ENCODE measurements around the gene TRIM52.

- TF ChIP-seq EP300 (IDR thresholded peaks at IDR 0.05; ENCODE audit: borderline replicate concordance in 1 of 2, low read depth in 1 of 2, low read length in 1 of 2) (no peak), POLR2AphosphoS5 (IDR thresholded peaks at IDR 0.05; ENCODE audit: low read depth, low read length) (peak; percentile 76), TAF1 (IDR thresholded peaks at IDR 0.05; ENCODE audit: borderline replicate concordance, low read depth, low read length) (peak; percentile 96), CTCF (IDR thresholded peaks at IDR 0.05) (no peak), EZH2phosphoT487 (IDR thresholded peaks at IDR 0.05; ENCODE audit: borderline replicate concordance, low read depth) (no peak)
- TF ChIP-seq, protein P1, sequence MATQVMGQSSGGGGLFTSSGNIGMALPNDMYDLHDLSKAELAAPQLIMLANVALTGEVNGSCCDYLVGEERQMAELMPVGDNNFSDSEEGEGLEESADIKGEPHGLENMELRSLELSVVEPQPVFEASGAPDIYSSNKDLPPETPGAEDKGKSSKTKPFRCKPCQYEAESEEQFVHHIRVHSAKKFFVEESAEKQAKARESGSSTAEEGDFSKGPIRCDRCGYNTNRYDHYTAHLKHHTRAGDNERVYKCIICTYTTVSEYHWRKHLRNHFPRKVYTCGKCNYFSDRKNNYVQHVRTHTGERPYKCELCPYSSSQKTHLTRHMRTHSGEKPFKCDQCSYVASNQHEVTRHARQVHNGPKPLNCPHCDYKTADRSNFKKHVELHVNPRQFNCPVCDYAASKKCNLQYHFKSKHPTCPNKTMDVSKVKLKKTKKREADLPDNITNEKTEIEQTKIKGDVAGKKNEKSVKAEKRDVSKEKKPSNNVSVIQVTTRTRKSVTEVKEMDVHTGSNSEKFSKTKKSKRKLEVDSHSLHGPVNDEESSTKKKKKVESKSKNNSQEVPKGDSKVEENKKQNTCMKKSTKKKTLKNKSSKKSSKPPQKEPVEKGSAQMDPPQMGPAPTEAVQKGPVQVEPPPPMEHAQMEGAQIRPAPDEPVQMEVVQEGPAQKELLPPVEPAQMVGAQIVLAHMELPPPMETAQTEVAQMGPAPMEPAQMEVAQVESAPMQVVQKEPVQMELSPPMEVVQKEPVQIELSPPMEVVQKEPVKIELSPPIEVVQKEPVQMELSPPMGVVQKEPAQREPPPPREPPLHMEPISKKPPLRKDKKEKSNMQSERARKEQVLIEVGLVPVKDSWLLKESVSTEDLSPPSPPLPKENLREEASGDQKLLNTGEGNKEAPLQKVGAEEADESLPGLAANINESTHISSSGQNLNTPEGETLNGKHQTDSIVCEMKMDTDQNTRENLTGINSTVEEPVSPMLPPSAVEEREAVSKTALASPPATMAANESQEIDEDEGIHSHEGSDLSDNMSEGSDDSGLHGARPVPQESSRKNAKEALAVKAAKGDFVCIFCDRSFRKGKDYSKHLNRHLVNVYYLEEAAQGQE (IDR thresholded peaks at IDR 0.05; ENCODE audit: low read depth, low read length) = peak; percentile 26; the same call in 1 of the 2 replicates
Measured at GRCh38 chr5:181260720-181261319, at the start of gene TRIM52.

Measured in SK-N-SH (cell line).